Loucy (cell line): ENCODE measurements around the gene ATAD3B.

Experiments
- EZH2phosphoT487 ChIP-seq: fragments of 200-600 bp; IDR thresholded peaks from 2 replicates; pipeline ENCODE4 v1.6.1; 2018; ENCODE audit warnings: antibody characterized with exemption, mild to moderate bottlenecking, moderate library complexity, borderline replicate concordance
- TF ChIP-seq, protein P1 (sequence below): fragments of 200-600 bp; sonication (generic); conservative IDR thresholded peaks from 2 replicates; pipeline ENCODE4 v1.5.1; 2014; ENCODE audit warnings: mild to moderate bottlenecking, antibody characterized with exemption, low read length

DNA sequence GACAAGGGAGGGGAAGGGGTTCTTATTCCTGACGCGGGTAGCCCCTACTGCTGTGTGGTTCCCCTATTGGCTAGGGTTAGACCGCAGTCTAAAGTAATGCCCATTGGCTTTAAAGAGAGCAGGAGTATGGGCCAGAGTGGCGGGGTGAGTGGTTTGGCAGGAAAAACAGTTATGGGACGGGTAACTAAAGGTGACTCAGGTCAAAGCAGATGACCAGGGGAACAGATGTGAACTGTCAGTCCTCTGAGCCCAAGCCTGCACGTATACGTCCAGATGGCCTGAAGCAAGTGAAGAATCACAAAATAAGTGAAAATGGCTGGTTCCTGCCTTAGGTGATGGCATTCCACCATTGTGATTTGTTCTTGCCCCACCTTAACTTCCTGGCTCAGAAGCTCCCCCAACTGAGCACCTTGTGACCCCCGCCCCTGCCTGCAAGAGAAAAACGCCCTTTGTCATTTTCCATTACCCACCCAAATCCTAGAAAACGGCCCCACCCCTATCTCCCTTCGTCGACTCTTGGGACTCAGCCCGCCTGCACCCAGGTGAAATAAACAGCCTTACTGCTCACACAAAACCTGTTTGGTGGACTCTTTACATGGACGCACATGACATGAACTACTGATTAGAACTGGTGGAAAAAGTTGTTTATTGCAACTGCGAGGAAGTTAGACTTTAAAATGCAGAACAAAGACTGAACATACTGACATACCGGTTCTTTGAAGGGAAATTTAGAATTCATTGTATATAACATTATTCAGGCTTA lies 758 bp upstream of the ATAD3B start:
- TF ChIP-seq, protein P1, sequence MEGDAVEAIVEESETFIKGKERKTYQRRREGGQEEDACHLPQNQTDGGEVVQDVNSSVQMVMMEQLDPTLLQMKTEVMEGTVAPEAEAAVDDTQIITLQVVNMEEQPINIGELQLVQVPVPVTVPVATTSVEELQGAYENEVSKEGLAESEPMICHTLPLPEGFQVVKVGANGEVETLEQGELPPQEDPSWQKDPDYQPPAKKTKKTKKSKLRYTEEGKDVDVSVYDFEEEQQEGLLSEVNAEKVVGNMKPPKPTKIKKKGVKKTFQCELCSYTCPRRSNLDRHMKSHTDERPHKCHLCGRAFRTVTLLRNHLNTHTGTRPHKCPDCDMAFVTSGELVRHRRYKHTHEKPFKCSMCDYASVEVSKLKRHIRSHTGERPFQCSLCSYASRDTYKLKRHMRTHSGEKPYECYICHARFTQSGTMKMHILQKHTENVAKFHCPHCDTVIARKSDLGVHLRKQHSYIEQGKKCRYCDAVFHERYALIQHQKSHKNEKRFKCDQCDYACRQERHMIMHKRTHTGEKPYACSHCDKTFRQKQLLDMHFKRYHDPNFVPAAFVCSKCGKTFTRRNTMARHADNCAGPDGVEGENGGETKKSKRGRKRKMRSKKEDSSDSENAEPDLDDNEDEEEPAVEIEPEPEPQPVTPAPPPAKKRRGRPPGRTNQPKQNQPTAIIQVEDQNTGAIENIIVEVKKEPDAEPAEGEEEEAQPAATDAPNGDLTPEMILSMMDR = no peak
- no peak for TF ChIP-seq EZH2phosphoT487
